Measurements from ENCODE around the gene MCCC2. TPM values are rescaled to one million over a fixed set of nuclear protein-coding genes. Genes with fewer than 3 reads are reported as not detected.

The MCCC2 gene
- total and polyA plus RNA-seq, 2 experiments from 2014 or later = 31.9 to 59.1 TPM

GRCh38 chr5:71589903-71590302 lies 2.8 kb downstream of the MCCC2 start:
- H3K4me2 ChIP-seq = no peak overlapping the region
- TF ChIP-seq EZH2phosphoT487 (IDR thresholded peaks at IDR 0.05; ENCODE audit: unreplicated experiment) (no peak), NANOG (IDR thresholded peaks at IDR 0.05; ENCODE audit: borderline replicate concordance) (no peak), ZNF331 (CRISPR knock-in tag; IDR thresholded peaks at IDR 0.05; ENCODE audit: low read depth) (no peak), ZNF114 (CRISPR knock-in tag; IDR thresholded peaks at IDR 0.05) (no peak), ZNF462 (CRISPR knock-in tag; IDR thresholded peaks at IDR 0.05) (no peak), POLR2AphosphoS5 (IDR thresholded peaks at IDR 0.05; ENCODE audit: low read depth) (no peak), STAT1 (IDR thresholded peaks at IDR 0.05; ENCODE audit: unreplicated experiment) (no peak), EZH2 (IDR thresholded peaks at IDR 0.05; ENCODE audit: low read depth, unreplicated experiment) (no peak), ETS1 (IDR thresholded peaks at IDR 0.05) (no peak), CREB1 (CRISPR knock-in tag; IDR thresholded peaks at IDR 0.05; ENCODE audit: low read depth) (no peak), JUNB (IDR thresholded peaks at IDR 0.05; ENCODE audit: unreplicated experiment) (no peak), CTCF (conservative IDR thresholded peaks at IDR 0.05; ENCODE audit: low read depth in 2 of 2) (no peak), REST (IDR thresholded peaks at IDR 0.05; ENCODE audit: unreplicated experiment) (no peak)
- H3K36me3 ChIP-seq (ENCODE audit: insufficient read depth) = 0 out of 2 replicates have a peak, but pooled peaks cover 5% of the 10 kb centered on the region
- no peak overlapping the region for H3K27ac ChIP-seq (ENCODE audit: low read depth)
- H3K27me3 ChIP-seq (ENCODE audit: insufficient read depth) = no peaks in the 10 kb centered on the region
- H4K20me1 ChIP-seq (replicated peaks; ENCODE audit: insufficient read depth) = no peaks in the 10 kb centered on the region; the same call in 1 of the 2 replicates
- H3K79me2 ChIP-seq (replicated peaks; ENCODE audit: insufficient read depth) = peaks cover 71% of the 10 kb centered on the region
- H3K4me3 ChIP-seq = no peak overlapping the region
- peaks cover 16% of the 10 kb centered on the region for H3K36me3 Mint-ChIP-seq (ENCODE audit: low read depth)
- H3F3A ChIP-seq (replicated peaks; ENCODE audit: low read depth) = 0 out of 2 replicates have a peak, but pooled peaks cover 5% of the 10 kb centered on the region
- no peak for ATAC-seq
- DNase-seq (ENCODE audit: low spot score) = no peak
- H3K4me1 ChIP-seq (ENCODE audit: insufficient read depth) = peaks cover 12% of the 10 kb centered on the region; the same call in 1 of the 2 replicates
- no peaks in the 10 kb centered on the region; the same call in 2 of the 3 replicates for H3K9me3 Mint-ChIP-seq
- H3K4me3 Mint-ChIP-seq = no peak overlapping the region; the same call in 2 of the 3 replicates
- no peak overlapping the region for H3K27ac Mint-ChIP-seq
- H3K27me3 Mint-ChIP-seq (ENCODE audit: insufficient read depth, low read depth, poor library complexity) = peaks cover 3% of the 10 kb centered on the region
- H3K9me2 ChIP-seq (ENCODE audit: insufficient read depth) = no peaks in the 10 kb centered on the region; the same call in 1 of the 2 replicates
- no peak overlapping the region for H2AFZ ChIP-seq
- H3K4me1 Mint-ChIP-seq = peaks cover 15% of the 10 kb centered on the region

Data from GM23338 (cell line).